22Rv1 (cell line): Measurements from ENCODE around the gene AGXT.

Experiments used
- ZFX ChIP-seq: fragments of 450-650 bp; IDR thresholded peaks from 2 replicates; pipeline ENCODE4 v1.6.1; 2017; ENCODE audit warnings: antibody characterized with exemption, borderline replicate concordance
- TF ChIP-seq, protein P1 (sequence below): fragments of 450-650 bp; IDR thresholded peaks from 2 replicates; pipeline ENCODE4 v1.5.1; 2017; ENCODE audit warnings: mild to moderate bottlenecking

GRCh38 chr2:240892356-240892755, 23.7 kb downstream of the AGXT start:
- TF ChIP-seq, protein P1, sequence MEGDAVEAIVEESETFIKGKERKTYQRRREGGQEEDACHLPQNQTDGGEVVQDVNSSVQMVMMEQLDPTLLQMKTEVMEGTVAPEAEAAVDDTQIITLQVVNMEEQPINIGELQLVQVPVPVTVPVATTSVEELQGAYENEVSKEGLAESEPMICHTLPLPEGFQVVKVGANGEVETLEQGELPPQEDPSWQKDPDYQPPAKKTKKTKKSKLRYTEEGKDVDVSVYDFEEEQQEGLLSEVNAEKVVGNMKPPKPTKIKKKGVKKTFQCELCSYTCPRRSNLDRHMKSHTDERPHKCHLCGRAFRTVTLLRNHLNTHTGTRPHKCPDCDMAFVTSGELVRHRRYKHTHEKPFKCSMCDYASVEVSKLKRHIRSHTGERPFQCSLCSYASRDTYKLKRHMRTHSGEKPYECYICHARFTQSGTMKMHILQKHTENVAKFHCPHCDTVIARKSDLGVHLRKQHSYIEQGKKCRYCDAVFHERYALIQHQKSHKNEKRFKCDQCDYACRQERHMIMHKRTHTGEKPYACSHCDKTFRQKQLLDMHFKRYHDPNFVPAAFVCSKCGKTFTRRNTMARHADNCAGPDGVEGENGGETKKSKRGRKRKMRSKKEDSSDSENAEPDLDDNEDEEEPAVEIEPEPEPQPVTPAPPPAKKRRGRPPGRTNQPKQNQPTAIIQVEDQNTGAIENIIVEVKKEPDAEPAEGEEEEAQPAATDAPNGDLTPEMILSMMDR = no peak
- TF ChIP-seq ZFX = no peak
